GM06990 (cell line): ENCODE results near the gene AP3D1.

Experiments
- DNase-seq: peaks from one replicate; pipeline ENCODE4 v3.0.0-alpha.2; 2011; ENCODE audit not compliant: insufficient read length; ENCODE audit errors: extremely low read depth
- H3K27me3 ChIP-seq: replicated peaks from 2 replicates; pipeline ENCODE4 v1.6.0; 2011; ENCODE audit warnings: low read length; ENCODE audit not compliant: control insufficient read depth, insufficient read depth
- H3K36me3 ChIP-seq: 2 replicates; pipeline ENCODE4 v1.5.1; 2011; ENCODE audit warnings: low read length; ENCODE audit not compliant: control insufficient read depth, insufficient read depth
- H3K4me3 ChIP-seq: replicated peaks from 2 replicates; pipeline ENCODE4 v1.5.1; 2011; ENCODE audit warnings: low read depth, mild to moderate bottlenecking, control low read depth, low read length
- TF ChIP-seq, protein P1 (sequence below): IDR thresholded peaks from 2 replicates; pipeline ENCODE4 v1.5.1; 2011; ENCODE audit warnings: low read length, control low read depth, mild to moderate bottlenecking, inconsistent platforms; ENCODE audit not compliant: insufficient read depth, poor library complexity, severe bottlenecking

The AP3D1 gene

DNA sequence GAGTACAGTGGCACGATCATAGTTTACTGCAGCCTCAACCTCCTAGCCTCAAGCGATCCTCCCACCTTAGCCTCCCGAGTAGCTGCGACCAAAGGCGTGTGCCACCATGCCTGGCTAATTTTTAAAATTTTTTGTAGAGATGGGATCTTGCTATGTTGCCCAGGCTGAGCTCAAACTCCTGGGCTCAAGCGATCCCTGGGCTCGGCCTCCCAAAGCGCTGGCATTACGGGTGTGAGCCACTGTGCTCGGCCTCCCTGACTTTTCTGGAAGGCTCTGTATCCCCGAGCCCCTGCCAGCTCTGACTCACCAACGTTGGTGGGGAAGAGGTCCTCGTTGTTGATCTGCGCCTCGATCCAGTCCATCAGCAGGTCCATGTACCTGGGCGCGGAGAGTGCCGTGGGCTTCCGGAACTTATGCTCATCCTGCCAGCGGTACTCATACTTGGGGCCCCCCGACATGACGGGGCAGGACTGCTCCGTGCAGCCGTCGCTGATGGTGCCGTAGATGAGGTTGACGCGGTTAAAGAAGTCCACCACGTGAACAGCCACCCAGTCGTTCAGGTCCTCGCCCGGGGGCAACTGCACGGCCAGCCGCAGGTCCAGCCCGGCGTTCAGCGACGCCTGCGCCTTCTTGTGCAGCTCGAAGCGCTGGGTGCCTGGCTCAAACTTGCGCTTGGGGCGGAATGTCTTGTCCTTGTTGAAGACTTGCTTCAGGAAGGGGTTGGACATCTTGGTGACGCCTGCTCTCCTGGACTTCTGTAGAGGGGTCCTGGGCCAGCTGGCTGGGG is 73.3 kb downstream of the AP3D1 start:
- Histone ChIP-seq H3K36me3 (peaks cover 62% of the 10 kb centered on the region), H3K4me3 (no peak overlapping the region), H3K27me3 (no peaks in the 10 kb centered on the region)
- TF ChIP-seq, protein P1, sequence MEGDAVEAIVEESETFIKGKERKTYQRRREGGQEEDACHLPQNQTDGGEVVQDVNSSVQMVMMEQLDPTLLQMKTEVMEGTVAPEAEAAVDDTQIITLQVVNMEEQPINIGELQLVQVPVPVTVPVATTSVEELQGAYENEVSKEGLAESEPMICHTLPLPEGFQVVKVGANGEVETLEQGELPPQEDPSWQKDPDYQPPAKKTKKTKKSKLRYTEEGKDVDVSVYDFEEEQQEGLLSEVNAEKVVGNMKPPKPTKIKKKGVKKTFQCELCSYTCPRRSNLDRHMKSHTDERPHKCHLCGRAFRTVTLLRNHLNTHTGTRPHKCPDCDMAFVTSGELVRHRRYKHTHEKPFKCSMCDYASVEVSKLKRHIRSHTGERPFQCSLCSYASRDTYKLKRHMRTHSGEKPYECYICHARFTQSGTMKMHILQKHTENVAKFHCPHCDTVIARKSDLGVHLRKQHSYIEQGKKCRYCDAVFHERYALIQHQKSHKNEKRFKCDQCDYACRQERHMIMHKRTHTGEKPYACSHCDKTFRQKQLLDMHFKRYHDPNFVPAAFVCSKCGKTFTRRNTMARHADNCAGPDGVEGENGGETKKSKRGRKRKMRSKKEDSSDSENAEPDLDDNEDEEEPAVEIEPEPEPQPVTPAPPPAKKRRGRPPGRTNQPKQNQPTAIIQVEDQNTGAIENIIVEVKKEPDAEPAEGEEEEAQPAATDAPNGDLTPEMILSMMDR: no peak
- no peak for DNase-seq

DNA sequence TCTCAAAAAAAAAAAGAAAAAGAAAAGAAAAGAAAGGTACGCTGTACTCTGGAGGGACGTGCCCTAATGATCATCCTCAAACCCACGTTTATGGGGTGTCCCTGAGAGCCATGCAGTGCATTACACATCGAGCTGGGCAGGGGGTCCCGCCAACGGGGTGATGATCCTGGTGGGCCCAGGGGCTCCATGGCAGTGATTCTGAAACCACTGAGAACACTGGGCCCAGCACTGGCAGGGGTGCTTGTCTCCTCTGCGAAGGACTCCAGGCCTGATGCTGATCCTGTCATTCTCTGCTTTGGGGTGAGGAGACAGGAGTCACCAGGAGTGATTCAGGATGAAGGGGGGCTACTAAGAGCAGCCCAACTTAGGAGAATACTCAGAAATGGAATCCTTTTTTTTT is 74.0 kb downstream of the AP3D1 start:
- no peak for DNase-seq
- TF ChIP-seq, protein P1: no peak
- no peaks in the 10 kb centered on the region for H3K27me3 ChIP-seq
- peaks cover 65% of the 10 kb centered on the region for H3K36me3 ChIP-seq
- no peak overlapping the region for H3K4me3 ChIP-seq

DNA sequence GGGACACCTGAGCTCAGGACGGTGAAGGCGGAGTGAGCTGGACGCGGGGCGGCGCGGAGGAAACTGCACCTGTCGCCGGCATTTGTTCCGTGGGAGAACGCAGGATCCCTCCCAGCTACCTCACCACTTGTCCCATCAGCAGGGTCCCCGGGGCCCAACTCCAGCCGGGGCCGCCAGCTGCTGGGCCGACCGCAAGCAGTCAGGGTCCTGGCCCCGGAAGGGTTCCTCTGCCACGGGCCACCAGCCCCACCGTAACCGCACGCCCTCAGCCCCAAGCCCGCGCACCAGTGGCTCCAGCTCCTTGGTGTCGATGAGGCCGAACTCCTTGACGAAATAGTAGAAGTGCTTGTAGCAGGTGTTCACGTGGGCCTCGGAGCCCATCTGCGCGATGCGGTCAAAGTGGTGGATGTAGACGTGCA is 74.8 kb downstream of the AP3D1 start:
- H3K27me3 ChIP-seq: no peaks in the 10 kb centered on the region
- DNase-seq: peak; percentile 24
- peaks cover 62% of the 10 kb centered on the region for H3K36me3 ChIP-seq
- TF ChIP-seq, protein P1: no peak
- H3K4me3 ChIP-seq: no peak overlapping the region

DNA sequence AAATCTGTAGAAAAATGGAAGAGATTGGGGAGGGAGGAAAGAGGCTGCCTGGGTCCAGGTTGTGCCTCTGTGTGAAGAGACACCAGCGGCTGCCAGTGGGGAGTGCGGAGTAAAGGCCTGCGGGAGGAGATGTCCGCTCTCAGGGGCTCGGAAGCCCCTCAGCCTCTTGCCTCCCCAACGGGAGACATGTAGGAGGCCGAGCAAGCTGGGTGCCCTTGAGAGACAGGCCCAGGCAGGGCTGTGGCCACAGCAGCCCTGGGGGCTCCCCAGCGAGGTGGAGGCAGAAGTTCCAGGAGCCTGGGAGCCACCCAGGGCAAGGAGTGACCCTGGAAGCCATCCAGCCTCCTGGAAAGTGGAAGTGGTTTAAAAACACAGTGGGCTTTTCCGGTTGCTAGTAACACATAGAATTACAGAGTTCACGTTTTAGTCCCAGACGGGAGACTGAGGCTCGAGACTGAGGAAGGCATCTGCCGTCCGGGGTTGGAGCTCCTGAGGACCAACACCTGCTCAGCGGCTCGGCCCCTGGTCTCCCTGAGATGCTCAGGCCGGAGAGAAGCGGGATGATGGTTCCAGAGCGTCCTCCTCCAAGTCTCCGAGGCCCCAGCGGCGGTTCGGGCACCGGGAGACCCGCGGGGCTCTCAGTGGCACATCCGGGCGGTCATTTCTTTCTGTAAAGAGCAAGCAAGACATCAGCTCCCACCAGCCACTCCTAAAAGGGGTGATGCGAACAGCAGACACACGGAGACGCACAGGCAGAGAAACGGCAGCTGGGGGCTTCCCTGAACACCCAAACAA is 78.4 kb downstream of the AP3D1 start:
- Histone ChIP-seq H3K4me3 (no peak overlapping the region), H3K36me3 (peaks cover 44% of the 10 kb centered on the region), H3K27me3 (no peaks in the 10 kb centered on the region)
- no peak for DNase-seq
- TF ChIP-seq, protein P1: no peak

DNA sequence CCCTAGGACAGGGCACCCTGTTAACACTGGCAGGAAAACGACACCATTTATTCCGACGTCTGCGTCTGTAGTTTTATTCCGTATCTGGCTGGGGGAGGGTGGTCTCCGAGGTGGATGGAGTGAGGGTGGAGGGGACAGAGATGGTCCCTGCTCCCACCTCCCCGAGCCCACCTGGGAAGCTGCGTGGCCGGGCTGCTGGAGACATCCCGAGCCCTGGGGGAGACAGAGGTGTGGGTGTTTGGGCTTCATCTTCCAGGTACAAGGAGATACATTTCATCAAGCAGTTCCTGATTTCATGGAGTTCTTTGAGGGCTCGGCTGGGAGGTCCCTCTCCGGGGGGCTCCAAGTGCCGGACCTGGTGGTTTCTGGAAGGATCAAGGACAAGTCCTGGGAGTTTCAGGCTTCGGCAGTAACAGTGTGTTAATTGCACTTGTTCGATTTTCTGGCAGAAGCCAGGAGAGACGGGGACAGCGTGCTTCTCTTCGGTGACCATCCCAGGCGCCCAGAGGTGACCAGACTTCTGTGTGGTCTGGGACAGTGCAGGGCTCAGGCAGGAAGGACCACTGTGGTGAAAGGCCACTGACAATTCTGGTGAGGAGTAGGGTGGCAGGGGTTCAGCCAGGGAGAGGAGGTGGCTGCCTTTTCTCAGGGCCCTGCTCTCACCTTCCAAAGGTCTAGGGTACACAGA is 80.2 kb downstream of the AP3D1 start:
- no peak for DNase-seq
- peaks cover 32% of the 10 kb centered on the region for H3K36me3 ChIP-seq

More for the DNA sequence above, 80.2 kb downstream of the AP3D1 start:
- Histone ChIP-seq H3K27me3 (no peaks in the 10 kb centered on the region), H3K4me3 (no peak overlapping the region)
- TF ChIP-seq, protein P1: no peak
